HCT116 (cell line): ENCODE results near the gene MSMO1. TPM values are rescaled to one million over a fixed set of nuclear protein-coding genes. Genes with fewer than 3 reads are reported as not detected.

Source experiments
- ATAC-seq: fragments of 200-7000 bp; cut with Tn5 transposase; 2 replicates; pipeline ENCODE4 v1.9.1; 2020; ENCODE audit warnings: mild to moderate bottlenecking, moderate library complexity
- BruUV-seq: library from RNA; stranded (reverse); fragments of 400-500 nt; replicated peaks from 2 replicates; lab custom pipeline; 2021; lab: Mats Ljungman, UMichigan
- CTCF ChIA-PET: fragments of 300-600 bp; sonication (Branson Sonifier 250); formaldehyde crosslinking; loops from one replicate; lab custom pipeline; 2021; ENCODE audit warnings: antibody characterized with exemption; lab: Charles Lee
- POLR2A ChIA-PET: fragments of 300-600, 350-600 bp; sonication (Branson Sonifier 250); formaldehyde crosslinking; loops from one replicate; lab custom pipeline; 2021; ENCODE audit warnings: antibody characterized with exemption; lab: Charles Lee
- RAD21 ChIA-PET, 2 experiments: fragments of 300-600 bp; sonication (Branson Sonifier 250); formaldehyde crosslinking; loops; one replicate each; lab custom pipeline; 2023; ENCODE audit warnings: low total read pairs in 2 of 2; ENCODE audit not compliant: uncharacterized antibody in 2 of 2, unreplicated experiment in 2 of 2, low non-redundant PET in 1 of 2; lab: Charles Lee
- DNase-seq: peaks from one replicate; pipeline ENCODE4 v3.0.0-alpha.2; 2010; ENCODE audit warnings: low read depth, low spot score
- H2AFZ ChIP-seq: fragments of 200-600 bp; shearing (Covaris generic), sonication (generic); 2 replicates; pipeline ENCODE4 v1.6.1; 2017; ENCODE audit warnings: low read depth, mixed run types, mixed read lengths, antibody characterized with exemption, low read length; ENCODE audit not compliant: poor library complexity, severe bottlenecking
- H3K27ac ChIP-seq: 2 replicates; pipeline ENCODE4 v1.5.1; 2012; ENCODE audit warnings: low read depth, low read length
- H3K27me3 ChIP-seq: fragments of 200-600 bp; sonication (generic); 2 replicates; pipeline ENCODE4 v1.6.1; 2016; ENCODE audit warnings: mixed run types, low read length, mixed read lengths; ENCODE audit not compliant: insufficient read depth
- H3K36me3 ChIP-seq, 2 experiments: fragments of 200-500 bp in 1 of 2; fragments of 200-600 bp in 1 of 2; sonication (Bioruptor generic) in 1 of 2; sonication (generic) in 1 of 2; 2 replicates each; pipeline versions ENCODE4 v1.5.1 to v1.6.1; 2014 to 2016; ENCODE audit warnings: low read length in 2 of 2, inconsistent platforms in 1 of 2, mixed read lengths in 1 of 2, mixed run types in 1 of 2; ENCODE audit not compliant: insufficient read depth in 2 of 2, control insufficient read depth in 1 of 2
- H3K4me1 ChIP-seq, 2 experiments: fragments of 200-600 bp in 1 of 2; sonication (generic) in 1 of 2; 2 replicates each; pipeline versions ENCODE4 v1.5.1 to v1.6.1; 2012 to 2017; ENCODE audit warnings: low read length in 2 of 2, inconsistent platforms in 1 of 2, mild to moderate bottlenecking in 1 of 2, mixed read lengths in 1 of 2, mixed run types in 1 of 2, moderate library complexity in 1 of 2; ENCODE audit not compliant: insufficient read depth in 2 of 2, control insufficient read depth in 1 of 2
- H3K4me2 ChIP-seq: fragments of 200-600 bp; sonication (generic); 2 replicates; pipeline ENCODE4 v1.6.1; 2017; ENCODE audit warnings: mixed run types, low read length, mixed read lengths
- H3K4me3 ChIP-seq, 2 experiments: fragments of 200-600 bp in 1 of 2; sonication (generic) in 1 of 2; replicated peaks in 1 of 2; 2 replicates each; pipeline ENCODE4 v1.5.1; 2011 to 2016; ENCODE audit warnings: low read length in 2 of 2, control low read depth in 1 of 2, low read depth in 1 of 2, mild to moderate bottlenecking in 1 of 2, mixed read lengths in 1 of 2, mixed run types in 1 of 2
- H3K79me2 ChIP-seq: fragments of 200-600 bp; sonication (generic); 2 replicates; pipeline ENCODE4 v1.6.1; 2017; ENCODE audit warnings: mild to moderate bottlenecking, mixed run types, low read length, moderate library complexity, mixed read lengths; ENCODE audit not compliant: insufficient read depth
- H3K9ac ChIP-seq: fragments of 200-600 bp; sonication (generic); 2 replicates; pipeline ENCODE4 v1.6.1; 2016; ENCODE audit warnings: low read length, mixed read lengths
- H3K9me2 ChIP-seq: fragments of 200-600 bp; sonication (generic), shearing (Covaris generic); 2 replicates; pipeline ENCODE4 v1.6.1; 2017; ENCODE audit warnings: mixed run types, mild to moderate bottlenecking, moderate library complexity; ENCODE audit not compliant: insufficient read depth
- H3K9me3 ChIP-seq, 2 experiments: fragments of 200-500 bp in 1 of 2; fragments of 200-600 bp in 1 of 2; sonication (Bioruptor generic) in 1 of 2; sonication (generic) in 1 of 2; 2 replicates each; pipeline ENCODE4 v1.6.1; 2014 to 2017; ENCODE audit warnings: low read length in 2 of 2, mixed read lengths in 2 of 2, inconsistent platforms in 1 of 2, low read depth in 1 of 2, mild to moderate bottlenecking in 1 of 2, mixed run types in 1 of 2, moderate library complexity in 1 of 2; ENCODE audit not compliant: control insufficient read depth in 1 of 2, insufficient read depth in 1 of 2
- H4K20me1 ChIP-seq: fragments of 200-600 bp; sonication (generic), shearing (Covaris generic); 2 replicates; pipeline ENCODE4 v1.6.1; 2017; ENCODE audit warnings: mixed run types, mild to moderate bottlenecking, moderate library complexity; ENCODE audit not compliant: insufficient read depth
- CBX3 ChIP-seq: IDR thresholded peaks from 2 replicates; pipeline ENCODE4 v1.6.1; 2012; ENCODE audit warnings: low read depth
- YY1 ChIP-seq: IDR thresholded peaks from 2 replicates; pipeline ENCODE4 v1.6.1; 2011; ENCODE audit warnings: low read length, low read depth, moderate library complexity, mild to moderate bottlenecking; ENCODE audit not compliant: insufficient replicate concordance; ENCODE audit errors: extremely low read depth
- intact Hi-C: fragments of 100-400 bp; cut with micrococcal nuclease; formaldehyde crosslinking; loops from 2 replicates; pipeline ENCODE4 v1.10.0; 2022
- total RNA-seq: library from RNA; stranded (reverse); gene quantifications from one replicate; pipeline ENCODE4 v1.2.1, GENCODE V29; 2021; ENCODE audit not compliant: unreplicated experiment
- TF ChIP-seq, protein P1 (sequence below): IDR thresholded peaks from 2 replicates; pipeline ENCODE4 v1.6.1; 2012; ENCODE audit warnings: low read depth
- TF ChIP-seq, protein P2 (sequence below), 3 experiments: fragments of 200-600 bp in 1 of 3; sonication (generic) in 1 of 3; IDR thresholded peaks in 2 of 3; conservative IDR thresholded peaks in 1 of 3; 2 replicates each; pipeline ENCODE4 v1.5.1; 2012 to 2017; ENCODE audit warnings: low read depth in 2 of 3, low read length in 2 of 3, antibody characterized with exemption in 1 of 3, borderline replicate concordance in 1 of 3, control low read depth in 1 of 3, mild to moderate bottlenecking in 1 of 3, mixed read lengths in 1 of 3, mixed run types in 1 of 3, moderate library complexity in 1 of 3; ENCODE audit not compliant: insufficient read depth in 1 of 3

Gene MSMO1
- total RNA-seq, 1 experiment from 2014 or later: 54.5 TPM

DNA sequence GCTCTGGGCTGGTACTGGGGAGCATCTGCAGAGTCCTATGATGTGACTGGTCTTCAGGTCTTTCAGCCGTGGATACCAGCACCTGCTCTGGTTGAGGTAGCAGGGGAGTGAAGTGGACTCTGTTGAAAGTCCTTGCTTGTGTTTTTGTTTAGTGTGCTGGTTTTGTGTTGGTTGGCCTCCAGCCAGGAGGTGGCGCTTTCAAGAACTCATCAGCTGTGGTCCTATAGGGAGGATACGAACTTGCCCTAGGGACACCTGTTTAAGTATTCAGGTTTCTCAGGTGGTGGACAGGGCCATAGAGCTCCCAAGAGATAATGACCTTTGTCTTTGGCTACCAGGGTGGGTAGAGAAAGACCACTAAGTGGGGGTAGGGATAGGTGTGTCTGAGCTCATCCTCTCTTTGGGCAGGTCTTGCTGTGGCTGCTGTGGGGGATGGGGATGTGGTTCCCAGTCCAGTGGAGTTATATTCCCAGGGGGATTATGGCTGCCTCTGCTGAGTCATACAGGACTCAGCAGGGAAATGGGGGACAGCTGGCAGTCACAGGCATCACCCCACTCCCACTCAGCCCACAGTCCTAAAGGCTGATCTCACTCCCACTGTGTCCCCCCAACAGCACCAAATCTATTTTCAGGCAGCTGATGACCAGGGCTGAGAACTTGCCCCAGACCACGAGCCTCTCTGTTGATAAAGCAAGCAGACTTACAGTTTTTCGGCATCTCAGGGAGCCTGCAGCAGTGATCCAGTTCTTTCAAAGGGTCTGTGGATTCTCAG is 24.1 kb downstream of the MSMO1 start:
- POLR2A ChIA-PET: no interaction called here
- CTCF ChIA-PET: interaction anchor here (1.3 kb wide), 1 partner anchor 9 kb away, joined by 3 read pairs; no protein-coding TSS in a partner anchor
- Histone ChIP-seq H3K79me2 (no peaks in the 10 kb centered on the region), H3K9ac (no peak overlapping the region), H3K36me3 (no peaks in the 10 kb centered on the region), H3K4me2 (no peak overlapping the region), H3K4me1 (peaks cover 0 to 3% of the 10 kb centered on the region in 2 experiments; a peak in 2 of 4 replicates), H3K27ac (no peak overlapping the region), H3K4me3 (no peak overlapping the region), H2AFZ (no peak overlapping the region), H4K20me1 (no peaks in the 10 kb centered on the region), H3K9me2 (no peaks in the 10 kb centered on the region), H3K27me3 (no peaks in the 10 kb centered on the region), H3K9me3 (no peaks in the 10 kb centered on the region)
- intact Hi-C loops: loop anchor here (10.0 kb wide), 1 partner anchor 743 kb away; no protein-coding TSS in a partner anchor
- ATAC-seq (0 out of 2 replicates have a peak, but pooled peaks have one; percentile 12), DNase-seq (no peak)
- TF ChIP-seq, protein P1, sequence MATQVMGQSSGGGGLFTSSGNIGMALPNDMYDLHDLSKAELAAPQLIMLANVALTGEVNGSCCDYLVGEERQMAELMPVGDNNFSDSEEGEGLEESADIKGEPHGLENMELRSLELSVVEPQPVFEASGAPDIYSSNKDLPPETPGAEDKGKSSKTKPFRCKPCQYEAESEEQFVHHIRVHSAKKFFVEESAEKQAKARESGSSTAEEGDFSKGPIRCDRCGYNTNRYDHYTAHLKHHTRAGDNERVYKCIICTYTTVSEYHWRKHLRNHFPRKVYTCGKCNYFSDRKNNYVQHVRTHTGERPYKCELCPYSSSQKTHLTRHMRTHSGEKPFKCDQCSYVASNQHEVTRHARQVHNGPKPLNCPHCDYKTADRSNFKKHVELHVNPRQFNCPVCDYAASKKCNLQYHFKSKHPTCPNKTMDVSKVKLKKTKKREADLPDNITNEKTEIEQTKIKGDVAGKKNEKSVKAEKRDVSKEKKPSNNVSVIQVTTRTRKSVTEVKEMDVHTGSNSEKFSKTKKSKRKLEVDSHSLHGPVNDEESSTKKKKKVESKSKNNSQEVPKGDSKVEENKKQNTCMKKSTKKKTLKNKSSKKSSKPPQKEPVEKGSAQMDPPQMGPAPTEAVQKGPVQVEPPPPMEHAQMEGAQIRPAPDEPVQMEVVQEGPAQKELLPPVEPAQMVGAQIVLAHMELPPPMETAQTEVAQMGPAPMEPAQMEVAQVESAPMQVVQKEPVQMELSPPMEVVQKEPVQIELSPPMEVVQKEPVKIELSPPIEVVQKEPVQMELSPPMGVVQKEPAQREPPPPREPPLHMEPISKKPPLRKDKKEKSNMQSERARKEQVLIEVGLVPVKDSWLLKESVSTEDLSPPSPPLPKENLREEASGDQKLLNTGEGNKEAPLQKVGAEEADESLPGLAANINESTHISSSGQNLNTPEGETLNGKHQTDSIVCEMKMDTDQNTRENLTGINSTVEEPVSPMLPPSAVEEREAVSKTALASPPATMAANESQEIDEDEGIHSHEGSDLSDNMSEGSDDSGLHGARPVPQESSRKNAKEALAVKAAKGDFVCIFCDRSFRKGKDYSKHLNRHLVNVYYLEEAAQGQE: no peak
- TF ChIP-seq CBX3 (no peak), YY1 (no peak)
- TF ChIP-seq, protein P2, sequence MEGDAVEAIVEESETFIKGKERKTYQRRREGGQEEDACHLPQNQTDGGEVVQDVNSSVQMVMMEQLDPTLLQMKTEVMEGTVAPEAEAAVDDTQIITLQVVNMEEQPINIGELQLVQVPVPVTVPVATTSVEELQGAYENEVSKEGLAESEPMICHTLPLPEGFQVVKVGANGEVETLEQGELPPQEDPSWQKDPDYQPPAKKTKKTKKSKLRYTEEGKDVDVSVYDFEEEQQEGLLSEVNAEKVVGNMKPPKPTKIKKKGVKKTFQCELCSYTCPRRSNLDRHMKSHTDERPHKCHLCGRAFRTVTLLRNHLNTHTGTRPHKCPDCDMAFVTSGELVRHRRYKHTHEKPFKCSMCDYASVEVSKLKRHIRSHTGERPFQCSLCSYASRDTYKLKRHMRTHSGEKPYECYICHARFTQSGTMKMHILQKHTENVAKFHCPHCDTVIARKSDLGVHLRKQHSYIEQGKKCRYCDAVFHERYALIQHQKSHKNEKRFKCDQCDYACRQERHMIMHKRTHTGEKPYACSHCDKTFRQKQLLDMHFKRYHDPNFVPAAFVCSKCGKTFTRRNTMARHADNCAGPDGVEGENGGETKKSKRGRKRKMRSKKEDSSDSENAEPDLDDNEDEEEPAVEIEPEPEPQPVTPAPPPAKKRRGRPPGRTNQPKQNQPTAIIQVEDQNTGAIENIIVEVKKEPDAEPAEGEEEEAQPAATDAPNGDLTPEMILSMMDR (IDR thresholded peaks at IDR 0.05 in 2 of 3, conservative IDR thresholded peaks at IDR 0.05 in 1 of 3; ENCODE audit: borderline replicate concordance in 1 of 3, insufficient read depth in 1 of 3, low read depth in 2 of 3, low read length in 2 of 3): 0 out of 6 replicates have a peak, but pooled peaks of 1 of the 3 experiments have one; percentile 15
- no TSS peak for BruUV-seq
- RAD21 ChIA-PET: no interaction called here
